CD14-positive monocyte (primary cell): ENCODE results near the gene OR10P1. TPM values are rescaled to one million over a fixed set of nuclear protein-coding genes. Genes with fewer than 3 reads are reported as not detected.

ENCODE experiments used
- DNase-seq, 3 donors: peaks; one replicate each; pipeline ENCODE4 v3.0.0-alpha.2; 2011 to 2022
- H2AFZ ChIP-seq: 2 replicates; pipeline ENCODE4 v1.6.0; 2012; ENCODE audit warnings: mild to moderate bottlenecking, low read depth, low read length, inconsistent platforms; ENCODE audit not compliant: insufficient read depth, poor library complexity, severe bottlenecking
- H3K27ac ChIP-seq, 2 donors: 1 replicate in 1 of 2; 2 replicates in 1 of 2; pipeline ENCODE4 v1.5.1; 2012 to 2013; ENCODE audit warnings: low read length in 2 of 2, control low read depth in 1 of 2, inconsistent platforms in 1 of 2, low read depth in 1 of 2, mild to moderate bottlenecking in 1 of 2
- H3K27me3 ChIP-seq, 2 donors: one replicate each; pipeline versions ENCODE4 v1.6.0 to v1.6.1; 2011 to 2013; ENCODE audit warnings: low read length in 2 of 2; ENCODE audit not compliant: control insufficient read depth in 2 of 2, insufficient read depth in 2 of 2
- H3K36me3 ChIP-seq, 2 donors: replicated peaks in 1 of 2; 1 replicate in 1 of 2; 2 replicates in 1 of 2; pipeline versions ENCODE4 v1.5.1 to v1.6.1; 2012 to 2013; ENCODE audit warnings: low read length in 2 of 2, control low read depth in 1 of 2, inconsistent platforms in 1 of 2, mild to moderate bottlenecking in 1 of 2; ENCODE audit not compliant: insufficient read depth in 2 of 2, control insufficient read depth in 1 of 2
- H3K4me1 ChIP-seq, 2 donors: 1 replicate in 1 of 2; 2 replicates in 1 of 2; pipeline versions ENCODE4 v1.5.1 to v1.6.1; 2012 to 2013; ENCODE audit warnings: low read length in 2 of 2, control low read depth in 1 of 2, inconsistent platforms in 1 of 2, mild to moderate bottlenecking in 1 of 2, moderate library complexity in 1 of 2; ENCODE audit not compliant: insufficient read depth in 2 of 2, control insufficient read depth in 1 of 2
- H3K4me2 ChIP-seq: replicated peaks from 2 replicates; pipeline ENCODE3; 2012; ENCODE audit warnings: low read length, moderate library complexity, mild to moderate bottlenecking; ENCODE audit not compliant: poor library complexity, severe bottlenecking; ENCODE audit errors: extremely low read depth
- H3K4me3 ChIP-seq, 3 experiments: fragments of 200-600 bp in 1 of 3; sonication (generic) in 1 of 3; replicated peaks in 1 of 3; 1 replicate in 2 of 3; 2 replicates in 1 of 3; pipeline ENCODE4 v1.5.1; 2011 to 2013; ENCODE audit warnings: low read length in 3 of 3, mild to moderate bottlenecking in 3 of 3, control low read depth in 2 of 3, low read depth in 2 of 3, inconsistent platforms in 1 of 3, moderate library complexity in 1 of 3
- H3K79me2 ChIP-seq: 2 replicates; pipeline ENCODE4 v1.6.0; 2012; ENCODE audit warnings: mild to moderate bottlenecking, control low read depth, inconsistent platforms, low read length, moderate library complexity; ENCODE audit not compliant: insufficient read depth
- H3K9ac ChIP-seq: 2 replicates; pipeline ENCODE4 v1.6.0; 2017; ENCODE audit warnings: low read length, mild to moderate bottlenecking; ENCODE audit not compliant: insufficient read depth, poor library complexity, severe bottlenecking
- H3K9me3 ChIP-seq, 2 donors: replicated peaks in 1 of 2; 1 replicate in 1 of 2; 2 replicates in 1 of 2; pipeline versions ENCODE4 v1.5.1 to v1.6.1; 2012 to 2013; ENCODE audit warnings: low read length in 2 of 2, control low read depth in 1 of 2; ENCODE audit not compliant: control insufficient read depth in 1 of 2, insufficient read depth in 1 of 2
- H4K20me1 ChIP-seq: 2 replicates; pipeline ENCODE4 v1.6.0; 2012; ENCODE audit warnings: mild to moderate bottlenecking, low read length, control low read depth, moderate library complexity; ENCODE audit not compliant: insufficient read depth
- H3K27ac Mint-ChIP-seq, 7 donors: one replicate each; pipeline ENCODE4 v1.8.0; 2020; ENCODE audit warnings: mild to moderate bottlenecking in 7 of 7, mixed read lengths in 7 of 7, moderate library complexity in 6 of 7, inconsistent platforms in 2 of 7
- H3K27me3 Mint-ChIP-seq, 3 donors: one replicate each; pipeline ENCODE4 v1.8.0; 2021 to 2022; ENCODE audit warnings: low read depth in 3 of 3, mild to moderate bottlenecking in 3 of 3, mixed read lengths in 3 of 3, moderate library complexity in 3 of 3, inconsistent platforms in 1 of 3
- H3K36me3 Mint-ChIP-seq, 2 donors: one replicate each; pipeline ENCODE4 v1.8.0; 2020; ENCODE audit warnings: mixed read lengths in 2 of 2, inconsistent platforms in 1 of 2, mild to moderate bottlenecking in 1 of 2
- H3K4me1 Mint-ChIP-seq: one replicate; pipeline ENCODE4 v1.8.0; 2020; ENCODE audit warnings: mild to moderate bottlenecking, mixed read lengths
- H3K4me3 Mint-ChIP-seq, 2 donors: one replicate each; pipeline ENCODE4 v1.8.0; 2020; ENCODE audit warnings: mild to moderate bottlenecking in 2 of 2, mixed read lengths in 2 of 2, moderate library complexity in 1 of 2
- H3K9me3 Mint-ChIP-seq, 7 donors: one replicate each; pipeline ENCODE4 v1.8.0; 2020 to 2022; ENCODE audit warnings: mixed read lengths in 7 of 7, mild to moderate bottlenecking in 6 of 7, moderate library complexity in 6 of 7, inconsistent platforms in 2 of 7
- CTCF ChIP-seq: fragments of 200-600 bp; IDR thresholded peaks from one replicate; pipeline ENCODE4 v1.8.0; 2022; ENCODE audit warnings: antibody characterized with exemption, mild to moderate bottlenecking
- WGBS: methylation state at CpG from one replicate; pipeline ENCODE4 v1.1.5; 2013; ENCODE audit warnings: missing lambda C conversion rate; ENCODE audit not compliant: insufficient coverage; 5-methylcytosine and 5-hydroxymethylcytosine counted together
- intact Hi-C, 2 donors: fragments of 100-400 bp; cut with micrococcal nuclease; formaldehyde crosslinking; loops; one replicate each; pipeline versions ENCODE4 v1.15.0 to v1.15.1; 2023
- polyA plus RNA-seq, 3 donors: library from polyadenylated mRNA; depleted of rRNA in 1 of 3; unstranded in 2 of 3; stranded (reverse) in 1 of 3; fragments of 300-500 nt in 2 of 3; fragments of >200 nt in 1 of 3; fragmentation: Illumina TruSeq in 2 of 3; gene quantifications; 1 replicate in 2 of 3; 2 replicates in 1 of 3; pipeline ENCODE4 v1.2.3, GENCODE V29; 2012 to 2021

The OR10P1 gene
- polyA plus RNA-seq, 3 donors, result not detected

- H3K9ac ChIP-seq, result no peak overlapping the region
- peaks cover 12 to 25% of the 10 kb centered on the region in 2 donors for H3K4me1 ChIP-seq
- 100% methylated on average over 3 of the region's 4 CpGs for WGBS
- H4K20me1 ChIP-seq, result no peaks in the 10 kb centered on the region
- Mint-ChIP-seq H3K4me3 (no peak overlapping the region), H3K9me3 (peaks cover 3 to 9% (median 4%) of the 10 kb centered on the region in 7 donors), H3K4me1 (peaks cover 34% of the 10 kb centered on the region), H3K27me3 (peaks cover 0 to 10% (median 6%) of the 10 kb centered on the region in 3 donors), H3K36me3 (peaks cover 0 to 3% of the 10 kb centered on the region in 2 donors), H3K27ac (no peak overlapping the region)
- no peak overlapping the region for H2AFZ ChIP-seq
- no peaks in the 10 kb centered on the region for H3K79me2 ChIP-seq
- no peaks in the 10 kb centered on the region for H3K27me3 ChIP-seq
- no peaks in the 10 kb centered on the region for H3K9me3 ChIP-seq
- no peaks in the 10 kb centered on the region for H3K36me3 ChIP-seq
- H3K27ac ChIP-seq, result no peak overlapping the region
- intact Hi-C loops, result no loop called here
- no peak overlapping the region for H3K4me3 ChIP-seq
- no peak overlapping the region for H3K4me2 ChIP-seq
- no peak for TF ChIP-seq CTCF
- no peak for DNase-seq
Measured at GRCh38 chr12:55626154-55626553, 10.5 kb upstream of the OR10P1 start.

GRCh38 chr12:55629058-55629841 lies 7.4 kb upstream of the OR10P1 start:
- peaks cover 0 to 3% of the 10 kb centered on the region in 2 donors for H3K36me3 Mint-ChIP-seq

More at GRCh38 chr12:55629058-55629841, 7.4 kb upstream of the OR10P1 start:
- Histone ChIP-seq H3K4me1 (peaks cover 29 to 49% of the 10 kb centered on the region in 2 donors), H3K4me3 (peak overlapping the region in 1 of 3 experiments; percentile 13), H4K20me1 (no peaks in the 10 kb centered on the region), H3K36me3 (no peaks in the 10 kb centered on the region), H2AFZ (peak overlapping the region; percentile 50), H3K79me2 (no peaks in the 10 kb centered on the region), H3K9me3 (no peaks in the 10 kb centered on the region), H3K9ac (no peak overlapping the region), H3K27me3 (no peaks in the 10 kb centered on the region), H3K27ac (peak overlapping the region in 1 of 2 donors; percentile 57), H3K4me2 (peak overlapping the region; percentile 25)
- intact Hi-C loops, result no loop called here
- H3K9me3 Mint-ChIP-seq, result peaks cover 3 to 9% (median 4%) of the 10 kb centered on the region in 7 donors
- WGBS, result 100% methylated on average over 1 of the region's 3 CpGs
- peak overlapping the region; percentile 11 to 52 for H3K4me3 Mint-ChIP-seq
- H3K27me3 Mint-ChIP-seq, result peaks cover 0 to 8% (median 7%) of the 10 kb centered on the region in 3 donors
- peaks cover 56% of the 10 kb centered on the region for H3K4me1 Mint-ChIP-seq
- H3K27ac Mint-ChIP-seq, result peak overlapping the region in 6 of 7 donors; percentile 11 to 65 (median 50)
- no peak for TF ChIP-seq CTCF
- peak in 2 of 3 donors; percentile 26 to 38 for DNase-seq
